HG02840 (cell line): Measurements from ENCODE around the gene HADH.
"Not testable (repeated sequence)": the region's sequence is repeated elsewhere in the genome, so short reads cannot be mapped to it uniquely, and the experiment has no call there.

ENCODE experiments used
- ATAC-seq: cut with Tn5 transposase; IDR thresholded peaks from one replicate; pipeline ENCODE4 v1.9.1; 2021; ENCODE audit warnings: mild to moderate bottlenecking, moderate library complexity, moderate number of reproducible peaks; ENCODE audit not compliant: unreplicated experiment, low FRiP score

Gene HADH

GRCh38 chr4:108029016-108029720 is 39.5 kb downstream of the HADH start:
- ATAC-seq: no peak

DNA sequence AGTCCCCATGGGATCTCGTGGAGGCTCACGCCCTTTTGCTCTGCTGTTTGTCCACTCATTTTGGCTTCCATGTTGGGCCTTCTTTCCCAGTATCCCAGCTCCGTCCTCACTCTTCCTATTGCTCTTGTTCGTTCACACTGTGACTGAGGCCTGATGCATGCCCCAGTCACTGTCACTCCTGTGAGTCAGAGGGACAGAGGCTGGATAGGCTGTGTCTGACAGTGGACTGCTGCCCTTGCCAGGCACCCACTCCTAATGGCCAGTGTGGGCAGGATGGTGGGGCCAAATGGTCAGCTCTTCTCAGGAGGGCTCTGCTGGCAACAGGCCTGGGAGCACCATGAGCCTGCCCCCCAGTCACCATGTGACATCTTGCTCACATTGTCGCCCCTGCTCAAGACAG is 40.0 kb downstream of the HADH start:
- ATAC-seq: no peak

DNA sequence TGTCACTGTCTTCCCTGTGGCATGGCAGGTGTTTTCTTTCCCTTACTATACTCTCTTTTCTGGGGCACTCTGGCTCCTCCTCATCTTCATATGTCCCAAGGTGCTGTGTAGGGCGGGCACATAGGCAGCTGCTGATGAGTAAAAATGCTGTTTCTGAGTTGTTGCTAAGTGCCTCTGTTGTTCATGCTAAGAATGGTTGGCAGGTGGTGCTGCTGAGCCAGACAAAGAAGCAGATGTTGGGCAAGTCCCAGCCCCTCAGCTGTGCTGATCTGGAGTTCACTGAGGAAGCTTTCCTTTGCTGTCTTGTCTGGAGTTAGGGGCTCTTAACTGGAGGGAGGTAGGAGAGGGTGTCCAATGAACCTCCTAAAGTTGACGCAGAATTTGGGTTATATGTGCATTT is 40.6 kb downstream of the HADH start:
- ATAC-seq: peak; percentile 91

DNA sequence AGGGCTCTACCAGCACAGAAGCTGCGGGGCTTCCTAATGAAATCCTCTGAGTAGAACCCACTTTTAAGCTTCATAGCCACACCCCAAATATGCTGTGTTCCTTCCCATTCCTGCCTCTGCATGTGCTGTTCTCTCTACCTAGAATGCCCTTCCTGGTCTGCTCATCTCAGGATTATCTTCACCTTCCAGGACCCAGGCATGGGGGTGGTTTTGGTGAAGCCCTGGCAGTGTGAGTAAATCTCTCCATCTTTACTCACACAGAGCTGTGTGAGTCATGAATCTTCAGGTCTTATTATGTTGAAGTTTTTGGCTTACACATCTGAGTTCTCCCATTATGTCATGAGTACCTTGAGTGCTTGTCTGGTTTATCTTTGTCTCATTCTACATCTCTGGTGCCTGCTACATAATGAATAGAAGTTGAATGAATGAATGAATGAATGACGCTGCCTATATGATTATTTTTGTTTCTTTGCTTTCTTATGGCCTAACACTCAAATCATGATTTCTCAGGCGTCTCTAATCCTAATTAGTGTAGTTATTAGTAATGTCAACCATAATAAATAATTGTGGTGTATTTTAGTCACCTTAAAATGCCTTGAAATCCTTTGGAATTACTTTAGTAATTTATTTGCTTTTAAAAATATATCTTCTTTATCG is 41.9 kb downstream of the HADH start:
- ATAC-seq: no peak

GRCh38 chr4:108033348-108033747 is 43.7 kb downstream of the HADH start:
- no peak for ATAC-seq

GRCh38 chr4:108034565-108034964 is 44.9 kb downstream of the HADH start:
- no peak for ATAC-seq

DNA sequence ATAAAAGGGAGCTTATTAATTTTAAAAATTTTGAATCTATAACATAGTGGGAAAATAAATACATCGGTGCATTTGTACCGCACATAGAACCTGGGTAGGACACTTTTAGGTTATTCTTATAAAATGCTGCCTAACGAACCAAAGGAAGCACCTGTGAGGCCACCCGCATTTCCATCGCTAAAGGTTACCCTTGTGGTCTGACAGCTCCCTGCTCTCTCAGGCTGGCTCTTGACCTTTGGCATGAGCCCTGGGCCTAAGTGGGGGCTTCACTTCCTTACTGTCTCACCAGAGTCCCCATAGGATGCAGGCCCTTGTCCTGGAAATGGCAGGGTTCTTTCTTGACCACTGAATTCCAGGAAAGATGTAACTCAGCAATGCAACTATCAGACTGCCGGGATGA is 46.0 kb downstream of the HADH start:
- no peak for ATAC-seq

GRCh38 chr4:108036213-108036612 is 46.5 kb downstream of the HADH start:
- ATAC-seq: peak; percentile 81

DNA sequence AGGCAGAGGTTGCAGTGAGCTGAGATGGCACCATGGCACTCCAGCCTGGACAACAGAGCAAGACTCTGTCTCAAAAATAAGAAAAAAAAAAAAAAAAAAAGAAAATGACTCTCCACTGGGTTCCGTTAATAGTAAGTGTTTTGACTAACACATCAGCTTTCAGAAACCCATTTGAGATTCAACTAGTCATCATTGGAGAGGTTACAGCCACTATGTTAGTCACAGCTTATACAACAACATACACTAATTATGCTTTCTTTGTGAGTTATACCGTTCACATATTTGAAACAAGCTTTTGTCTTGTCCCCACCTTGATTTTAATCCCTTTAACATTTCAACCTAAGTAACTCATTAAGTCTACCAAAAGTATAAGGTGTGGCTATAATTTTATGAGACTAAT is 48.2 kb downstream of the HADH start:
- ATAC-seq: no peak

DNA sequence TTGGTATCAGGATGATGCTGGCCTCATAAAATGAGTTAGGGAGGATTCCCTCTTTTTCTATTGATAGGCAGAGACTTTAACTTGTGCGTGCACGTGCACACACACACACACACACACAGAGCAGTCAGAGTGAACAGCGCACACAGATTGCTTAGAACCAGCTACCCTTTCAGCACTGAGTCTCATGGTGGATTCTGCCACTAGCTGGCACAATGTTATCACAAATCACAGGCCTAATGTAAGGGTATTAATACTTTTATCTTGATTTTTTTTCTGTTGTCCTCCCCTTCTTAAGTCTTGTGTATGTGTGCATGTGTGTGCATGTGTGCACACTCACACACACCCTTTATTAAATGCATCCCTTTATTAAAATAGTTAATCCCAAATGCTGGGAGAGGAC is 53.2 kb downstream of the HADH start:
- ATAC-seq: no peak

- no peak for ATAC-seq
These were observed 53.8 kb downstream of the HADH start for GRCh38 chr4:108043526-108043925.

GRCh38 chr4:108044951-108045686 is 55.4 kb downstream of the HADH start:
- no peak for ATAC-seq

DNA sequence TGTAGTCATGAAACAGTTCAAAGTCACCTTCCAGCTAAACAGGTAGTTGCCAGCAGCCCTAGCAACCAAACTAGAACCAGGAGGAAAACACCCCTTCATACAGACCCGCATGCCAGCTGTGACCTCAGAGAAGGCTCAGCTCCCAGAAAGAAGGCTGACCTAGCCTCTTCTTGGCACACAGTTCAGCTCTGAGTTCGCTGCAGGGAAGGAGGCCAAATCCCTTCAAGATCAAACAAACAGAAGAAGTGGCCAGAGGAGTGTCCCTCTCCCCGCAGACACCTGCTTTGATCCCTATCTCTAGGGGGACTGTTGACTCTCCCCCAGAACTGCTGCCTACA is 56.0 kb downstream of the HADH start:
- no peak for ATAC-seq

DNA sequence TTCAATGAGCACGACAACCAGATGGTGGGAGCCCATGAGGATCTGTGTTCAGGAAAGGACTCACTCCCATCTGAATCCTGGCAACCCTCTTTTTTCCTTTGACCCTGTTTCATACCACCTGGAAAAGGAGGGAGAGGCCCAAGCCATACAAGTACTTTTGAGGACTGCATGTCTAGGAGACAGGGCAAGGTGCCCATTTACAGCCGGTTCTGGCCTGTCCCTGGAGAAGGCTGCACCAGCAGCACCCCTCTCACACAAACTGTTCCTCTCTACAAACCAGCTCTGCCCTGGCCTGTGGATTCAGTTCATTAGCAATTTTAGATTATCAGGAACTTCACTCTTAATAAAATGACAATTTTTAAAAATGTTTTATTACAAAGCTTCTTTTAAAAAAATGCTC is 57.5 kb downstream of the HADH start:
- ATAC-seq: no peak

DNA sequence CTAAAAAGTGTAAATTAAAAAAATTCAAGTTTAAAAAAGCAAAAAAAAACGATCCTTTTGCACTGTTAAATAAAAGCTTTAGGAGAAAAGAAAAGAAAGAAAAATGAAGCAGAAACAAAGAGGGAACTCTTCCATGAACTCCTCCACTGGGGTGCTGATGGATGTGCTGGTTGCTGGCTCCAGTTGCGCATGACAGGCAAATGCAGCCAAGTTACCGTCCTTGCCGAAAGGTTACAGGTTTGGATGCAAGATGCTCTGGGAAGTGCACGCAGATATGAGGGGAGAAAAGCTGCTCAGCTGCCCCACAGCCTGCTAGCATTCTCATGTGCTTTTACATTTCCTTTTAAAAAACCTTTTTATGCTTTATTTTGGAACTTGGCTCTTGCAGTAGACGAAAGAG is 58.5 kb downstream of the HADH start:
- no peak for ATAC-seq

DNA sequence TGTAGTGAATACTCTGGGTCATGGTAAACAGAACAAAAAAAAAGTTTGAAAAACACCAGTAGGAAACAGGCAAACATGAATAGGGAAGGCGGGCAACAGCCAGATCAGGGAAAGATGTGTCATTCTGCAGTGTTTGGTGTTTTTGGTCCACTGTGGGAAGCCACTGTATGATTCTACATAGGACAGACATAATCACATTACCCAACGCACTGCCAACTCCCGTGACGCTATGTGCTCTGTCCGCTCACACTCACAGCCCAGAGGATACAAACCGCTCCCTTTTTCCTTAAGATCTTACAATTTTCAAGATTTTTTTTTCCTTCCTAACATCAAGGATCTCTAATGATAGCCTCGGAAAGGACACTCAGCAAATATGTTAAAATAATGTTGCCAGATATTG is 59.3 kb downstream of the HADH start:
- no peak for ATAC-seq

- ATAC-seq: no peak
These were observed 59.7 kb downstream of the HADH start for GRCh38 chr4:108049406-108049805.

GRCh38 chr4:108050166-108051111 is 60.8 kb downstream of the HADH start:
- not testable (repeated sequence) for ATAC-seq

- no peak for ATAC-seq
These were observed 61.7 kb downstream of the HADH start for GRCh38 chr4:108051343-108051742.

GRCh38 chr4:108052558-108053120 is 63.0 kb downstream of the HADH start:
- ATAC-seq: no peak
